ENCODE results near the gene KRTAP9-4.
"Not testable (repeated sequence)": the region's sequence is repeated elsewhere in the genome, so short reads cannot be mapped to it uniquely, and the experiment has no call there.

The KRTAP9-4 gene

GRCh38 chr17:41265078-41265477 lies 15.6 kb downstream of the KRTAP9-4 start, which contains the start of gene KRTAP9-6:
Gene KRTAP9-6 (plus strand): TSS chr17:41265378. CDS start chr17:41265378, 0 bp downstream.
- no peak for DNase-seq (ENCODE audit: low read depth)

GRCh38 chr17:41267711-41268110 lies 18.2 kb downstream of the KRTAP9-4 start:
- no peak for DNase-seq (ENCODE audit: low read depth)

- DNase-seq (ENCODE audit: low read depth): not testable (repeated sequence)
These were observed 21.8 kb downstream of the KRTAP9-4 start for GRCh38 chr17:41271323-41271722.

GRCh38 chr17:41271858-41272257 lies 22.4 kb downstream of the KRTAP9-4 start:
- DNase-seq (ENCODE audit: low read depth): no peak

GRCh38 chr17:41275648-41276190 lies 26.2 kb downstream of the KRTAP9-4 start, which contains the start of gene KRTAP9-7:
Gene KRTAP9-7 (plus strand): TSS chr17:41275698. CDS start chr17:41275698, 0 bp downstream.
- DNase-seq (ENCODE audit: low read depth): not testable (repeated sequence)

- no peak for DNase-seq (ENCODE audit: low read depth)
These were observed 28.9 kb downstream of the KRTAP9-4 start for GRCh38 chr17:41278176-41278955.

GRCh38 chr17:41284043-41284442 lies 34.6 kb downstream of the KRTAP9-4 start:
- DNase-seq (ENCODE audit: low read depth): no peak

- DNase-seq (ENCODE audit: low read depth): no peak
These were observed 35.1 kb downstream of the KRTAP9-4 start for GRCh38 chr17:41284546-41284945.

- no peak for DNase-seq (ENCODE audit: low read depth)
These were observed 37.6 kb downstream of the KRTAP9-4 start for GRCh38 chr17:41287050-41287449.

GRCh38 chr17:41294016-41294415 lies 44.5 kb downstream of the KRTAP9-4 start:
- DNase-seq (ENCODE audit: low read depth): no peak

- no peak for DNase-seq (ENCODE audit: low read depth)
These were observed 47.4 kb downstream of the KRTAP9-4 start for GRCh38 chr17:41296846-41297245.

GRCh38 chr17:41298458-41299135 lies 49.1 kb downstream of the KRTAP9-4 start:
- DNase-seq (ENCODE audit: low read depth): no peak

Measured in activated T-cell treated with anti-CD3 and anti-CD28 coated beads for 48 hours (primary cell).